CD4-positive, alpha-beta T cell (primary cell): ENCODE data around the gene PRSS37. TPM values are rescaled to one million over a fixed set of nuclear protein-coding genes. Genes with fewer than 3 reads are reported as not detected.
A peak's percentile ranks its signal among the peaks of the same experiment; 100 is the strongest.

Experiments
- ATAC-seq: fragments of 200-7000 bp; cut with Tn5 transposase; one replicate; pipeline ENCODE4 v1.10.0; 2022; ENCODE audit warnings: mild to moderate bottlenecking; ENCODE audit not compliant: poor library complexity
- CTCF ChIA-PET: fragments of 350-600 bp; sonication (Branson Sonifier 250); formaldehyde crosslinking; loops from one replicate; lab custom pipeline; 2021; ENCODE audit warnings: antibody characterized with exemption, inconsistent platforms; lab: Charles Lee
- POLR2A ChIA-PET: fragments of 350-600 bp; sonication (Branson Sonifier 250); formaldehyde crosslinking; loops from one replicate; lab custom pipeline; 2021; ENCODE audit warnings: antibody characterized with exemption, inconsistent platforms; lab: Charles Lee
- DNase-seq, 14 experiments: peaks; one replicate each; pipeline ENCODE4 v3.0.0-alpha.2; 2013 to 2020; ENCODE audit warnings: mixed read lengths in 2 of 14
- H3K27ac ChIP-seq, 2 donors: one replicate each; pipeline versions ENCODE4 v1.5.1 to v1.7.0; 2013; ENCODE audit warnings: low read length in 2 of 2, low read depth in 1 of 2, mild to moderate bottlenecking in 1 of 2
- H3K27me3 ChIP-seq, 2 experiments: 1 replicate in 1 of 2; 2 replicates in 1 of 2; pipeline versions ENCODE4 v1.6.1 to v1.7.0; 2013; ENCODE audit warnings: low read length in 2 of 2, control low read depth in 1 of 2, mild to moderate bottlenecking in 1 of 2, moderate library complexity in 1 of 2; ENCODE audit not compliant: insufficient read depth in 2 of 2, control insufficient read depth in 1 of 2
- H3K36me3 ChIP-seq: one replicate; pipeline ENCODE4 v1.6.1; 2013; ENCODE audit warnings: low read length, control low read depth; ENCODE audit not compliant: insufficient read depth
- H3K4me1 ChIP-seq: one replicate; pipeline ENCODE4 v1.6.1; 2013; ENCODE audit warnings: low read length, control low read depth; ENCODE audit not compliant: insufficient read depth
- H3K4me3 ChIP-seq: one replicate; pipeline ENCODE4 v1.5.1; 2013; ENCODE audit warnings: mild to moderate bottlenecking, low read length, moderate library complexity
- H3K9me3 ChIP-seq, 2 experiments: 1 replicate in 1 of 2; 2 replicates in 1 of 2; pipeline versions ENCODE4 v1.6.1 to v1.7.0; 2013; ENCODE audit warnings: low read length in 2 of 2, mild to moderate bottlenecking in 2 of 2, control low read depth in 1 of 2, moderate library complexity in 1 of 2; ENCODE audit not compliant: control insufficient read depth in 1 of 2, insufficient read depth in 1 of 2
- H3K27ac Mint-ChIP-seq: one replicate; pipeline ENCODE4 v1.8.0; 2020; ENCODE audit warnings: mixed read lengths
- H3K27me3 Mint-ChIP-seq: one replicate; pipeline ENCODE4 v1.8.0; 2021; ENCODE audit warnings: mixed read lengths
- H3K36me3 Mint-ChIP-seq: one replicate; pipeline ENCODE4 v1.8.0; 2021; ENCODE audit warnings: low read depth, mixed read lengths
- H3K4me1 Mint-ChIP-seq: one replicate; pipeline ENCODE4 v1.8.0; 2021; ENCODE audit warnings: low read depth, mixed read lengths
- H3K4me3 Mint-ChIP-seq: one replicate; pipeline ENCODE4 v1.8.0; 2020; ENCODE audit warnings: mild to moderate bottlenecking, mixed read lengths
- H3K9me3 Mint-ChIP-seq: one replicate; pipeline ENCODE4 v1.8.0; 2020; ENCODE audit warnings: mixed read lengths
- CTCF ChIP-seq: fragments of 200-600 bp; IDR thresholded peaks from one replicate; pipeline ENCODE4 v1.8.0; 2022; ENCODE audit warnings: antibody characterized with exemption, mild to moderate bottlenecking
- intact Hi-C, 2 experiments: fragments of 100-400 bp; cut with DNase I in 1 of 2; cut with micrococcal nuclease in 1 of 2; formaldehyde crosslinking; loops; one replicate each; pipeline versions ENCODE4 v1.15.1 to v1.9.0; 2023 to 2025; cut with DNase I, micrococcal nuclease
- total RNA-seq, 174 experiments: library from RNA in 2 of 174; stranded (reverse) in 2 of 174; gene quantifications; one replicate each; pipeline ENCODE4 v1.2.3 and lab custom pipeline; 2021 to 2026

The PRSS37 gene
- total RNA-seq, 2 experiments from 2014 or later, result not detected

- H3K27ac ChIP-seq, result no peak overlapping the region
- TF ChIP-seq CTCF, result no peak
- DNase-seq (no peak), ATAC-seq (no peak)
- peaks cover 0 to 7% of the 10 kb centered on the region in 2 experiments for H3K9me3 ChIP-seq
- intact Hi-C loops, result no loop called here
- peaks cover 5% of the 10 kb centered on the region for H3K27me3 Mint-ChIP-seq
- peaks cover 5% of the 10 kb centered on the region for H3K9me3 Mint-ChIP-seq
- H3K4me1 Mint-ChIP-seq, result no peaks in the 10 kb centered on the region
- POLR2A ChIA-PET, result no interaction called here
- H3K4me3 Mint-ChIP-seq, result no peak overlapping the region
- no peaks in the 10 kb centered on the region for H3K4me1 ChIP-seq
- no peaks in the 10 kb centered on the region for H3K36me3 Mint-ChIP-seq
- H3K36me3 ChIP-seq, result no peaks in the 10 kb centered on the region
- H3K27me3 ChIP-seq, result no peaks in the 10 kb centered on the region
- no peak overlapping the region for H3K27ac Mint-ChIP-seq
- H3K4me3 ChIP-seq, result no peak overlapping the region
- CTCF ChIA-PET, result no interaction called here
These were observed 34.2 kb upstream of the PRSS37 start for GRCh38 chr7:141875453-141875852.

GRCh38 chr7:141874787-141875186 is 33.5 kb upstream of the PRSS37 start:
- H3K4me1 Mint-ChIP-seq, result no peaks in the 10 kb centered on the region
- DNase-seq, result peak in 2 of 14 experiments; percentile 29 to 42
- TF ChIP-seq CTCF, result no peak
- CTCF ChIA-PET, result no interaction called here
- H3K36me3 Mint-ChIP-seq, result no peaks in the 10 kb centered on the region
- H3K4me1 ChIP-seq, result no peaks in the 10 kb centered on the region
- no peak for ATAC-seq
- H3K9me3 ChIP-seq, result peaks cover 0 to 7% of the 10 kb centered on the region in 2 experiments
- POLR2A ChIA-PET, result no interaction called here
- no peak overlapping the region for H3K4me3 ChIP-seq
- peaks cover 5% of the 10 kb centered on the region for H3K27me3 Mint-ChIP-seq
- no peak overlapping the region for H3K27ac Mint-ChIP-seq
- H3K27me3 ChIP-seq, result no peaks in the 10 kb centered on the region
- intact Hi-C loops, result no loop called here
- no peak overlapping the region for H3K4me3 Mint-ChIP-seq
- no peak overlapping the region for H3K27ac ChIP-seq
- H3K36me3 ChIP-seq, result no peaks in the 10 kb centered on the region
- H3K9me3 Mint-ChIP-seq, result peaks cover 9% of the 10 kb centered on the region

GRCh38 chr7:141872931-141873330 is 31.6 kb upstream of the PRSS37 start:
- CTCF ChIA-PET, result no interaction called here
- no peaks in the 10 kb centered on the region for H3K27me3 Mint-ChIP-seq
- H3K27me3 ChIP-seq, result no peaks in the 10 kb centered on the region
- H3K36me3 ChIP-seq, result no peaks in the 10 kb centered on the region
- no peak overlapping the region for H3K4me3 Mint-ChIP-seq
- H3K9me3 ChIP-seq, result peaks cover 0 to 7% of the 10 kb centered on the region in 2 experiments
- H3K4me1 ChIP-seq, result no peaks in the 10 kb centered on the region
- POLR2A ChIA-PET, result no interaction called here
- ATAC-seq (no peak), DNase-seq (no peak)
- intact Hi-C loops, result no loop called here
- H3K36me3 Mint-ChIP-seq, result no peaks in the 10 kb centered on the region
- no peaks in the 10 kb centered on the region for H3K4me1 Mint-ChIP-seq
- no peak overlapping the region for H3K4me3 ChIP-seq
- no peak overlapping the region for H3K27ac Mint-ChIP-seq
- H3K27ac ChIP-seq, result no peak overlapping the region
- TF ChIP-seq CTCF, result no peak
- H3K9me3 Mint-ChIP-seq, result peaks cover 8% of the 10 kb centered on the region
